Measurements from ENCODE around the gene FBXO42.

Gene FBXO42

GRCh38 chr1:16307222-16307621 lies 45.1 kb downstream of the FBXO42 start:
- TF ChIP-seq CTCF (IDR thresholded peaks at IDR 0.05; ENCODE audit: low read depth, low read length), result no peak
- no peak for DNase-seq (ENCODE audit: extremely low read depth, low read depth)

GRCh38 chr1:16302709-16303627 lies 49.3 kb downstream of the FBXO42 start:
- TF ChIP-seq CTCF (IDR thresholded peaks at IDR 0.05; ENCODE audit: low read depth, low read length), result no peak
- no peak for DNase-seq (ENCODE audit: extremely low read depth, low read depth)

- no peak for TF ChIP-seq CTCF (IDR thresholded peaks at IDR 0.05; ENCODE audit: low read depth, low read length)
- DNase-seq (ENCODE audit: extremely low read depth, low read depth), result no peak
These were observed 51.8 kb downstream of the FBXO42 start for GRCh38 chr1:16300436-16300835.

- DNase-seq (ENCODE audit: extremely low read depth, low read depth), result no peak
- TF ChIP-seq CTCF (IDR thresholded peaks at IDR 0.05; ENCODE audit: low read depth, low read length), result no peak
These were observed 53.6 kb downstream of the FBXO42 start for GRCh38 chr1:16298653-16299052.

- no peak for TF ChIP-seq CTCF (IDR thresholded peaks at IDR 0.05; ENCODE audit: low read depth, low read length)
- no peak for DNase-seq (ENCODE audit: extremely low read depth, low read depth)
These were observed 55.6 kb downstream of the FBXO42 start for GRCh38 chr1:16296643-16297042.

GRCh38 chr1:16294219-16295212 lies 57.8 kb downstream of the FBXO42 start:
- no peak for TF ChIP-seq CTCF (IDR thresholded peaks at IDR 0.05; ENCODE audit: low read depth, low read length)
- no peak for DNase-seq (ENCODE audit: extremely low read depth, low read depth)
